Thyroid gland (tissue), 4 donors: Measurements from ENCODE around the gene SOX10.

Source experiments
- CTCF ChIP-seq, 6 experiments: fragments of 200-600 bp in 3 of 6; fragments of 450-650 bp in 3 of 6; sonication (generic) in 3 of 6; IDR thresholded peaks; one replicate each; pipeline ENCODE4 v1.5.1; 2016 to 2019; ENCODE audit warnings: antibody characterized with exemption in 6 of 6, mild to moderate bottlenecking in 2 of 6, inconsistent platforms in 1 of 6, moderate library complexity in 1 of 6
- POLR2A ChIP-seq, 2 donors: fragments of 450-650 bp; IDR thresholded peaks; one replicate each; pipeline ENCODE4 v1.6.1; 2017; ENCODE audit warnings: antibody characterized with exemption in 2 of 2, mild to moderate bottlenecking in 2 of 2, moderate library complexity in 1 of 2

- TF ChIP-seq CTCF (IDR thresholded peaks at IDR 0.05) (no peak), POLR2A (IDR thresholded peaks at IDR 0.05) (no peak)
Observed at GRCh38 chr22:38014083-38014482, 29.7 kb upstream of the SOX10 start.
